ENCODE data around the gene ASPDH.

ASPDH gene

GRCh38 chr19:50514346-50515167 is 844 bp upstream of the ASPDH start:
- no peak for DNase-seq (ENCODE audit: low read depth in 2 of 2)

DNA sequence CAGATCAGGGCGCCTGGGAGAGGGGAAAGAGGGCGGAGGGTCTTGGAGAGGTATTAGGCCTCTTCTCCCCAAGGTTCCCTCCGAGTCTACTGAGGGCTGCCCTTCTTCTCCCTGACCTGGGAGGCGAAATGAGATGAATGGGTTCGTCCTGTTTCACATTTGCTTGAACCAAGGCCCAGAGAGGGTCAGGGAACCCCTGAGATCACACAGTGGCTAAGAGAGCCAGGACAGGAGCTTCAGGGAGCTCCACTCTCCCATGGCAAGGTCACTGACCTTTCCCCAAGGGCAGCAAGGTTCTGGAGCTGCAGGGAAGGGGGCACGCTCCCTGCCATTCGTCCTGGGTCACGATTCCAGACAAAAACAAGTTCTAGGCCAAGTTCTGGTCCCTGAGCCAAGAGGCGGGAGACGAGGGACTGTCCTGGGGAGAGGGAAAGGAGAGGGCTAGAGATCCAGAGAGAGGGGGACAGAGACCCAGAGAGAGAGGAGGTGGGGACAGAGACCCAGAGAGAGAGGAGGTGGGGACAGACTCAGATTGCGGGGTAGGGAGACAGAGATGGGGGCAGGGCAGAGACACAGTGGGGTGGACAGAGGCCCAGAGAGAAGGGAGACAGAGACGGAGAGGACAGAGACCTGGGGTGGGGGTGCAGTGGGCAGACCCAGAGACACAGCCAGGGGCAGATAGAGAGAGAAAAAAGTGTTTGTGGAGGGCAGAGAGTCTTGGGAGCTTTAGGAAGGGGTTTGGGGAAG is 541 bp downstream of the ASPDH start:
- no peak for DNase-seq (ENCODE audit: low read depth in 2 of 2)

GRCh38 chr19:50512112-50512998 is 1.4 kb downstream of the ASPDH start:
- no peak for DNase-seq (ENCODE audit: low read depth in 2 of 2)

GRCh38 chr19:50511069-50511822 is 2.5 kb downstream of the ASPDH start, which contains the start of gene JOSD2:
Gene JOSD2 (minus strand): TSS chr19:50511191. CDS start chr19:50510431, 760 bp downstream.
- DNase-seq (ENCODE audit: low read depth in 2 of 2), result peak; percentile 93 to 96

GRCh38 chr19:50510700-50511068 is 3.0 kb downstream of the ASPDH start:
- DNase-seq (ENCODE audit: low read depth in 2 of 2), result no peak

DNA sequence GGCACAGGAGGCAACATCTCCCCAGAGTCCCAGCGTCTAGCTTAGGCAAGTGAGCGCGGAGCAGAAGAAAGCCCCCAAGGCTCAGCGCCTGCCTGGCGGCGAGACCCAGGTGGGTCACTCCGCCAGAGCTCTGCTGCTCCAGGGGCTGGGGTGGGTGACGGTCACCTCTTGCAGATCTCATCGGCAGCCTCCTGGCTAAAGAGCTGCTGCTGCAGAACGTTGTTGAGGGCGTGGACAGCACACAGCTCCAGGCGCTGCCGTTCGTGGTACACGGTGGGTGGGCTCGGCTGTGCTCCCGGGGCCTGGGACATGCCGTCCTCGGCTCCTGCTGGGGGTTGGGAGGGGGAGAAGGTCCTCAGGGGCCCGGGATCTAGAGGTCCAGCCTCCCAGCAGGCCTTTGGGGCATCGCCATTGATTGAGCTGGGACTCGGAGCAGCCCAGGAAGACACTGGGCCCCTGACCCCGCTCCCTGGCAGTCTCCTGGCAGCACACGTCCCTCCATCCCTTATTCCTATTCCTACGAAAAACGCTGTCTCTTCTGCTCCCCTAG is 3.5 kb downstream of the ASPDH start:
- DNase-seq (ENCODE audit: low read depth in 2 of 2), result no peak

- no peak for DNase-seq (ENCODE audit: low read depth in 2 of 2)
These were observed 4.3 kb downstream of the ASPDH start for GRCh38 chr19:50509366-50509765.

GRCh38 chr19:50508843-50509190 is 4.9 kb downstream of the ASPDH start:
- DNase-seq (ENCODE audit: low read depth in 2 of 2), result no peak

DNA sequence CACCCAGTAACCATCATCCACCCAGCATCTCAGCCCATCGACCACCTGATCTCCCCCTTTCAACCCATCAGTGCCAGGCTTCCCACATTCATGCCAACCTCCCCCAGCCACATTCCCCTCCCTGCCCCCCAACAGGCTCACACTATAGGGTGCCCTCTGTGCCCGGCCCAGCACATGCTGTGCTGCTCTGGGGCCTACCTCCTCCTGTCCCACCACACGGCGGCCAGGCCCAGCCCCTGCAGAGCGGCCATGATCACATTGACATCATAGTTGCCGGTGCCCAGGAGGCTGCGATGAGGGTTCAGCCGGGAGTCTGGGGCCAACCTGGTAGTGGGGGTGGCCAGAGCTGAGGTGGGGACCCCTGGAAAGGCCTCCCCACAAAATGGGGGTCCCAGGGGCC is 6.3 kb downstream of the ASPDH start:
- DNase-seq (ENCODE audit: low read depth in 2 of 2), result no peak

GRCh38 chr19:50506700-50507099 is 7.0 kb downstream of the ASPDH start:
- no peak for DNase-seq (ENCODE audit: low read depth in 2 of 2)

- no peak for DNase-seq (ENCODE audit: low read depth in 2 of 2)
These were observed 7.7 kb downstream of the ASPDH start for GRCh38 chr19:50505856-50506611.

- no peak for DNase-seq (ENCODE audit: low read depth in 2 of 2)
These were observed 11.9 kb downstream of the ASPDH start for GRCh38 chr19:50501568-50502475.

- DNase-seq (ENCODE audit: low read depth in 2 of 2), result no peak
These were observed 12.5 kb downstream of the ASPDH start for GRCh38 chr19:50501186-50501567.

DNA sequence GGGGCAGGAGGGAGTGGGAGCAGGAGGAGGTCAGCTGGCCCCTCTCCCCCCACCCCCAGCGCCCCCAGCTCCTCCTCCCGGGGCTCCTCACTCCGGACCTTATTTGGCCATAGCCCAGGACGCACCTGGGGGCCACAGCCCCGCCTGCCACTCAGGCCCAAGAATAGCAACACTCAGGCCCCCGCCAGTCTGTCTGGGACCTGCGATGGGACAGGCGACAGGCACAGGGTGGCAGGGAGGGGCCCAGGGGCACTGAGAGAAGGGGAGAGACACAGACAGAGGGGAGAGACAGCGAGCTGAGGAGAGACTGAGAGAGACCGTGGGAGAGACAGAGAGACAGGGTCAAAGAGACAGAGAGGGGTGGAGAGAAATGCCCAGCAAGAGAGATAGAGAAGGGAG is 13.0 kb downstream of the ASPDH start:
- DNase-seq (ENCODE audit: low read depth in 2 of 2), result no peak

- DNase-seq (ENCODE audit: low read depth in 2 of 2), result no peak
These were observed 13.5 kb downstream of the ASPDH start for GRCh38 chr19:50500060-50500752.

DNA sequence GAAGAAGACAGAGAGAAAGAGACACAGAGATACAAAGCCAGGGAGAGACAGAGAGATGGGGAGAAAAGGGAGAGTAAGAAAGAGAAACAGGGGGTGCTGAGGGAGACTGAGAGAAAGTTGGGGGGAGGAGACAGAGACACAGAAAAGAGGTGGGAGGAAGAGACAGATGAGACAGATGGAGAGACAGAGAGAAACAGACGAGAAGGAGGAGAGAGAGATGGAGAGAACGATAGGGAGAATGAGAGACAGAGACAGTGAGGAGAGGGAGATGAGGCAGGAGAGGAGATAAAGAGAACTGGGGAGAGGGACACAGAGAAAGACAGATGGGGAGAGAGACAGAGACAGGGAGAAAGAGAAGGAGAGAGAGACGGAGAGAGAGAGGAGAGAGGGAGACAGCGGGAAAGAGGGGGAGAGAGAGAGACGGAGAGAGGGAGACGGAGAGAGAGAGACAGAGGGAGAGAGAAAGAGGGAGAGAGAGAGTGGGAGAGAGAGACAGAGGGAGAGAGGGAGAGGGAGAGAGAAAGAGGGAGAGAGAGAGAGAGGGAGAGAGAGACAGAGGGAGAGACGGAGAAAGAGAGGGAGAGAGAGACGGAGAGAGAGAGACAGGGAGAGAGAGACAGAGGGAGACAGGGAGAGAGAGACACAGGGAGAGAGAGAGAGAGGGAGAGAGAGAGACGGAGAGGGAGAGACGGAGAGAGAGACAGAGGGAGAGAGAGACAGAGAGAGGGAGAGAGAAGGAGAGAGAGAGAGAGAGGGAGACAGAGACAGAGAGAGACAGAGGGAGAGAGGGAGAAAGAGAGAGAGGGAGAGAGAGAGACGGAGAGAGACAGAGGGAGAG is 15.3 kb downstream of the ASPDH start:
- DNase-seq (ENCODE audit: low read depth in 2 of 2), result no peak

DNA sequence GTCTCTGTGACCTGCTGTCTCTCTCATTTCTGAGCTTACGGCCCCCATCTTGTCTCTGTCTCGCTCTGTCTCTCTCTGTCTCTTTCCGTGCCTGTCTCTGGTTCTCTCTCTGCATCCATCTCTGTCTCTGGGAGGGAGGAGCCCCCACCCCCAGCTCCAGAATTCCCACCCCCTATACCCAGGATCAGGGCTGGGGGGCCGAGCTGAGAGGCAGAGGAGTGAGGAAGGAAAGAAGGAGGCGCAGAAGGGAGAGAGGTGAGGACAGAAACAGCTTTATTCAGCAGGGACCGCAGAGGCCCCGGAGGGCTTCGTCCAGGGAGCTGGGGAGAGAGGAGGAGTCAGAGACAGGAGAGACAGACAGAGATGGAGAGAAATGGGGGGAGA is 16.7 kb downstream of the ASPDH start:
- no peak for DNase-seq (ENCODE audit: low read depth in 2 of 2)
